OCI-M1 (cell line): ENCODE data around the gene EML5.

Experiments
- DNase-seq: peaks from one replicate; lab custom pipeline; 2025; lab: John Stamatoyannopoulos, UW

The EML5 gene

DNA sequence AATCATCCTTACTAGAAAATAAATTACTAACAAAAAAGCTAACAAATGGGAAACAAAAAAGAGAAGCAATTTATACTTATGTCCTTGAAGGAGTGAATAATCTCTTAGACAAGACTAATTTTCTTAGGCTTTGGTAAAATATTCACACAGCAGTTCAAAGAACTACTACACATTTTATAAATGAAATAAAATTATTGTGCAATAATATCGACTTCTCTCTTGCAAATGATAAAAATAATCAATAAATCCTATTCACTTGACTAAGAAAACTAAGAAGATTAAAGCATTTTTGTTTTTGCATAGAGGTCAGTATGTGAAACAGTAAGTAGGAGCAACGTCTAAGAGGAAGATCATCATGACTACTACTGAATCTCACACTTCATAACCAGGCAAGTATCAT, 82.0 kb downstream of the EML5 start:
- DNase-seq = no peak

DNA sequence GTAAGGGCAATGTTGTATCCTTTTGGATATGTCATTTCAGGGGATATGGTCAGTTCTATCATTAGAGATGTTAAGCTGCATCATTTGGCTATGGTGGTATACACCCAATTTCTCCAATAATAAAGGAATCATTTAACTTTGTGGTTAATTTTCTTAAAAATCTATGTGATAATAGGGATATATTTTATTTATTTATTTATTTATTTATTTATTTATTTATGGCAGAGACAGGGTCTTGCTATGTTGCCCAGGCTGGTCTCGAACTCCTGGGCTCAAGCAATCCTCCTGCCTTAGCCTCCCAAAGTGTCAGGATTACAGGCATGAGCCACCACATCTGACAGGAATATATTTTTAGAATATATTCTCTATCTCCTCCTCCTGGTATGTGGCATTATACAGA, 85.7 kb downstream of the EML5 start:
- no peak for DNase-seq

DNA sequence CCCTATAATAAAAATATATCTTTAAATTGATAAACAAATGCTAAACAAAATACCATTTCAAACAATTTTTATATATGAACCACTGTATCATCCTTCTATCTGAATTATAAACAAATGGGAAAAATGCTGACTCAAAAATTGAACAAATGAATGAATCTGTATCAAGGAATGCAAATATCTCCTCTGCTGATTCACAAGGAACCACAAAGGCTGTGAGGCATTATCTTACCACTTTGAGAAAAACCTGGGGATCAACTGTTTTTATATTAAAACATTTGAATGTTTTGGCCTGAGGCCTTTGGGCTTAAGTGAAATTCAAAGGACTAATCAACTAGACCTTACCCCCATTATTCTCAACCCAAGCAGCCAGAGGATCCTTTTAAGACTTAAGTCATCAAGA, 86.3 kb downstream of the EML5 start:
- no peak for DNase-seq

DNA sequence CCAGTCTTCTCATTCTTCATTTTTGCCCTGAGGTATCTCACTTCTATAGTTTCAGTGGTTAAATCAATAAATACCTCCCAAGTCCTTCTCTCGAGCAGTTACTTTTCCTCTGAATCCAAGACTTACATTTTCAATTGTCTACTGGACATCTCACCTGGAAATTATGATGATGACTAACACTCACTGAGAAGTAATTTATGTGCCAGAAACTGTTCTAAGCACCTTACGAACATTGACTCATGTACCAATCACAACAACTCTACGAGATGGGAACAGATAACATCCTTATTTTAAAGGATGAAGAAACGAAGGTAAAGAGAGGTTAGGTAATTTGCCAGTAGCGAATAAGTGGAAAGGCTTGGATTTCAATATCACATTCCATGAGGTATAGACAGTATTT, 94.1 kb downstream of the EML5 start:
- no peak for DNase-seq

DNA sequence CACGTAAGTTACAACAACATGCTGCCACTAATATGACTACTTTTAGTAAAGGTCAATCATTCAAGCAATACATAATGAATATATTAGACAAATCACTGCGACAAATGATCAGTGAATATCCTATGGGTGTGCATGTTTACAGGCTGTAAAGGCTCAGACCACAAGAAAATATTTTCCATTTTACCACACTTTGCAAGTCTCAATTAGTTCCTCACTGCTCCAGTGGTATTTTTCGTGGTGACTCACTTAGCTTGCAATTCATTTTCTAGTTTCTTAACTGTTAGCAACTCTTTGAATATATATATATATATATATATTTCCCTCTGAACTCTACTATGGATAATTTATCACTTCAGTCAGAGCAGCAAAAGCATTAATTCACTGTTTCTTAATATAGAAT, 96.9 kb downstream of the EML5 start:
- DNase-seq = no peak

DNA sequence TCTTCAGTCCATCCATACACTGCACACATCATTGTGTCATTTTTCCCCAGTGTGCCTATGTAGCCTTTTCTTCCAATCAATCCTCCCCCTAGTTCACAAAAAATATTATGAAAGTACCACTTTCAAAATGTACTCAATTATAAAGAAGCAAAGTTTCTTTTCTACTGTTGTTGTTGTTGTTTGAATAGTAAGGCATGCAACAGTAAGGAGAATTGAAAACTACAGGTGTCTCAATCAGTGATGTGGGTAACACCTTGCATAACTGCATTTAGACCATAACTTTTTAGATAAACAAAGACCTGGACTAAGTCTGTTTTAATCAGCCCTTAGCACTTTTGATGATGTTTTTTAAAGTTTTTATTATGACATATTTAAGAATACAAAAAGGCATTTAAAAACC, 104.4 kb downstream of the EML5 start:
- DNase-seq = no peak

DNA sequence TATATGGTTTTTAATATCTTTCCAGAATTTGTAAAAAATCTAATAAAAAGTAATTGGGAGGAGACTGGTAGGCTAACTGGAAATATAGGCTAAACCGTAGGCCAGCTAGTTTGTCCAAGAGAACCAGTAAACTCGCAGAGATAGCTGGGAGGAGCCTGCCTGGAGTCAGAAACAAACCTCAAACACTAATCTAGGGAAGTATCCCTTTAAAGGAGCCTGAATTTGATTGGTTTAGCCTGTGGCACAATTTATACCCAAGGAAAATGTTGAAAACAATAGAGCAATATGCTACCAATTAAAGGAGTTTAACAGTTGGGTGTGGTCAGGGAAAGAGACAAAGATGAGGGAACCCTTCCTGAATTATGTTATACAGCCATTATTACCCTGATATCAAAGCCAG, 109.6 kb downstream of the EML5 start:
- peak; percentile 28 for DNase-seq

DNA sequence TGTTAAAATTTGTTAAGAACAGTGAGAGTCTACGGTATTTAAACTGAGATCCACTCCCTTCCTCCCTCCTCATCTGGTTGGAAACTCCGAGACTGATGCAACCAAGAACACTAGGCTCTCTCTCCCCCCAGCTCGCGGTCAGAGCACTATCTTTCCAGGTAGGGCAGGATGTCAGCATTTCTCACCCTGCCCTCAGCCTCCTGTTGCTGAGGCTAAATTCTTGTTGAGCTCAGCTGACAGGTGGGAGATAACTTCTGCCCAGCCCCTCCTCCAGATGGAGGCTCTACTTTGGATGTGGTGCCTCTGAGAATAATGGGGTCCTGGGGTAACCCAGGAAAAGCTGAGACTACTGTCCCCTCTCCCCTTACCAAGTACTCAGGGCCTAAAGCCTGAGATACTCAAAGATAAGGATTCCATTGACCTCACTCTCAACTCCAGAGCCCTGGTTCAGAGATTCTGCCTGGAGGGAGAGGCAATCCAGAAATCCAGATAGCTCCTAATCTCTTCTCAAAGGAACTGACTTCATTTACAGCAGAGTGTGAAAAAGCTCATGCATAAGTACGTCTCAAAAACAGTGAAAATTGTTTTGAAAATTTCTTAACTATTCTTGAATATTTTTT, 110.1 kb downstream of the EML5 start:
- peak; percentile 35 for DNase-seq

DNA sequence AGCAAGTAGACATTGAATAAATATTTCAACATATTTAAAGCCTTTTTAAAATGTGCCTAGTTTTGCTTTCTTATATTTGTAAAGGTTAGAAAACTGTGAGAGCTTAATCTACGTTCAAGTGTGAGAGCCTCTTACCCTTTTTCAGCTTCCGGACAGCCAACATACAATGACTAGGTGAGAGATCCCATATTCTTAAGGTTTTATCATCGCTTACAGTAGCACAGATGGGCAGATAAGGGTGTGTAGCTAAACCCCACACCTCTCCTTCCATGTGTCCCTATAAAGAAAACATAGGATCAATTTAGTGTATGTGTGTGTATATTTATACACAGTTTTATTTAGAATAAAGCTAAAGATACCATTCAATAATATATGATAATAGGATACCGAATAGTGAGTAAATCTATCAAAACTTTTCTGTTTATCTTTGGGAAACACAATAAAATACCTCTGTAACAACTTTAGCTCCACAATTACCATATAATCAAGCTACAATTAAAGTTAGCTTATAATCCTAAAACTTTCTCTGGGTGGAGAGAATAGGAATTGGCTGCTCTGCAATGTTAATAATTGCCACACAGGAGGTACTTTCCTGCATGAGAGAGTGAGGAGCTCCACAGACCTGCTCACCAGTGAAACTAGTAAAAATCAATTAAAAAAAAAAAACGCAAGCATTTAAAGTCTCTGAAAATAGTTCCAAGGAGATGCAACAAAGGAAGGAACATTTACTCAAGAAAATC, 110.8 kb downstream of the EML5 start:
- no peak for DNase-seq

DNA sequence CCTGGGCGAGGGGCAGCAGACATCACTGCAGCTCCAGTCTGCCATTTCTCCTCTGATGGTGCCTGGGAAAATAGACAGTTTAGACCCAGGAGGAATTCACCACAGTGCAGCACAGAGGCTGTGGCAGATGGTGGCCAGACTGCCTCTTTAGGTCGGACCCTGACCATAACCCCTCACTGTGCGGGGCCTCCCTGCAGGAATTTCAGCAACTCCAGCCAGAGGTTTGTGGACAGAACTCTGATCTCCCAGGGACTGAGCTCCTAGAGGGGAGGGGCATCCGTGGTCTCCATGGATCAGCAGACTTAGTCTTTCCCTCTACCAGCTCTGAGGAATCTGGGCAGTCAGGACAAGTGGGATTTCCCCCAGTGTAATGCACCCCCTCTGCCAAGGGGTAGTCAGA, 123.4 kb downstream of the EML5 start:
- no peak for DNase-seq

DNA sequence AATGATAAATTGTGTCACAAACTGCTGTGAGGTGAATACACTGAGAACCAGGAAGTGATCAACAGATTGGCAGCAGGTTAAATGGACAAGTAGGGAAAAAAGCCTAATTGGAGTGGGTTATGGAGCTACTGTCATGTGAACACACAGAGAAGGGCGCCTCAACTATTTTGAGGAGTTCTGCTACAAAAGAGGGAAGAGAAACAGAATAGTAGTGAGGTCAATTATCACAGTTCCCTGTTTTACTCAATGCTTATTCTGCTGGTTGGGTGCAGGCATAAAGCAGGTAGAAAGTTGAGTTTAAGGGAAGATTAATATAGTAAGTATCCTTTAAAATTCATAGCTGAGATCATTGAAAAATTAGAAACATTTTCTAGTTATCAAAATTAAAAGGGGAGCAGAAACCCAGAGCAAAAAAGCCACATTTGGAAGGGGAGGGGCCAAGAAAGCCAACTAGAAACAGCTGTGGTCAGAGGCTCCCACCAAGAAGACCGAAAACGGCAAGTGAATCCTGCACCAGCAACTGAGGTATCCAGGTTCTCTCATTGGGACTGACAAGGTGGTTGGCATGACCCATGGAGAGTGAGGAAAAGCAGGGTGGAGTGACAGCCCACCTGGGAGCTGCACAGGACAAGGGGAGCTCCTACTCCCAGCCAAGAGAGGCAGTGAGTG, 124.2 kb downstream of the EML5 start:
- DNase-seq = no peak

DNA sequence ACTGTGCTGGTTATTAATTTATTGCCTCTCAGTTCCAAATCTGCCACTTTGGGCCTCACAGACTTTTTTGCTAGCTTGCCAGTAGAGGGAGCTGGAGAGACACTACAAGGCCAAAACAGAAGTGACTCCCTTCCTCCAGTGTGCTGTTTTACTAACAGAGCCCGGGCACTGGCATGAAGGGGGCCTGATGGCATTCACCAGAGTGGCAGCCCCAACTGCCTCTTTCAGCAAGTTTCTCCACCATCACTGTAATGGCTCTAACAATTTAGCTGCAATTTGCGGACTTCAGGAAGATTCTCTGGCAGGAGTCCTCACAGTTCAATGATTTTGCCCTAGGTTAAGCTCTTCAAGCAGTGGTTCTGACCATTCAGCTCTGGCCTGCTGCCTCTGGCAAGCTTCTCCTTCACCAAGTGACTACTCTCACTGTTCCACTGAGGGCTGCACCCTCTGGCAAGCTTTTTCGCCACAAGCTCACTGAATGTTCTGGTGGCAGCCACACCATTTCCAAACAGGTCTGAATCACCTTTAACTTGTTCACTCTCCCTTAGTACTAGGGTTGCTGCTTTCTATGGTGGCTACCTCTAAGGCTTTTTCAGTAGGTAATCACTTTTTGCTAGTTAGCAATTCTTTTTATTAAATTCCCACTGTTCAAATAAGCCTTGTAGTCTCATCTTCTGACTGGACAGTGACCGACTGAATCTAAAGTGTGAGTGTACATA, 125.0 kb downstream of the EML5 start:
- peak; percentile 61 for DNase-seq

DNA sequence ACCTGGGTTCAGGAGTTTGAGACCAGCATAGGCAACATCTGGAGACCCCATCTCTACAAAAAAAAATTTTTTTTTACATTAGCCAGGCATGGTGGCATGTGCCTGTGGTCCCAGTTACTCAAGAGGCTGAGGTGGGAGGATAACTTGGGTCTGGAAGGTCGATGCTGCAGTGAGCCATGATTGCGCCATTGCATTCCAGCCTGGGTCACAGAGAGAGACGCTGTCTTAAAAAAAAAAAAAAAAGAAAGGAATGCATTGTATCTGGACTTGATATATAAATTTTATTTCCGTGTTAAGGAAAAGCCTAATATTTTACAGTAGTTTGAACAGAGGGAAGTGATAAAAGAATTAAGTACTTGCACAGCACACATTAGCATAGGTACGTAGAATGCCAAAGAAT, 132.7 kb downstream of the EML5 start:
- no peak for DNase-seq

DNA sequence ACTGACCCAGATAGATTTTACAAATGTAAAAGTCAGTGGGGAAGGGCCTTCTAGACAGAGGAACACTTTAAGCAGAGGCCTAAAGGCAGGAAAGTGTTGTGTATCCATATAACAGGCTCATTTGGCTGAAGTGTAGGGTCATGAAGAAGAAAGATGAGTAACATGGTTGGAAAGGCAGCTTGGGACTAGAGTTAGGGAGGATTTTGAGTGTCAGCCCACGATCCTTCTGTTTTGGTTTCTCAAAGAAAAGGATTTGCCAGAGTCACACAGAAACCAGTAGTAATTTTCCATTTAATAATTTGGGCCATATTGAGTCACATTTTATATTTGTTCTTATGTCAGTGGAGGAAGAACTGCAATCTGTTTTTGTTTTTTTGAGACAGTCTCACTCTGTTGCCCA, 153.5 kb downstream of the EML5 start:
- DNase-seq = no peak

DNA sequence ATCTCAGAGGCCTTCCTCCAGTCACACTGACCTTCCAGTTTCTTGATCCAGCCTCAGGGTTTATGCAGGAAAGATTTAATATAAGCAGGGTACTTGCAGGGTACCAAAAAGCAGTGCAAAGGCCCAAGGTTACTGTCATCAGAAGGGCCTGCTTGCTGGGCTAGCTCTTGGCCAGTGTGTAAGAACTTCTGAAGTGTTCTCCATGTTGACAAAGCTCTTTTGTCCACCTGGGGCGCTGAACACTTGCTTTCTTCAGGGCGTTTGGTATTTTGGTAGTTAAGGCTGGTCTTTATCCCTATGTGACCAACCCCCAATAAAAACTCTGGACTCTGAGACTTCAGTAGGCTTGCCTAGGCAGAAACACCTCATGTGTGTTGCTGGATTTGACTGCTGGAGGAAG, 160.2 kb downstream of the EML5 start:
- DNase-seq = no peak

DNA sequence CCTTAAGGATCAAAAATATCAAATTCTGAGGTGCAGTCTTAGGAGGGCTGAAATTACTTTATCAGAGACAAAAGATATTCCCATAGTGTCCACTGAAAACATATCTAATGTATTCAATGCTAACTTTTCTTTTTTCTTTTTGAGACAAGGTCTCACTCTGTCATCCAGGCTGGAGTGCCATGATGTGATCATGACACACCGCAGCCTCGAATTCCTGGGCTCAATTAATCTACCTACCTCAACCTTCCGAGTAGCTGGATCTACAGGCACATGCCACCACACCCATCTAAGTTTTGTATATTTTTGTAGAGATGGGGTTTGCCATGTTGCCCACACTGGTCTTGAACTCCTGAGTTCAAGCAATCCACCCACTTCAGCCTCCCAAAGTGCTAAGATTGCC, 161.7 kb downstream of the EML5 start:
- DNase-seq = no peak

DNA sequence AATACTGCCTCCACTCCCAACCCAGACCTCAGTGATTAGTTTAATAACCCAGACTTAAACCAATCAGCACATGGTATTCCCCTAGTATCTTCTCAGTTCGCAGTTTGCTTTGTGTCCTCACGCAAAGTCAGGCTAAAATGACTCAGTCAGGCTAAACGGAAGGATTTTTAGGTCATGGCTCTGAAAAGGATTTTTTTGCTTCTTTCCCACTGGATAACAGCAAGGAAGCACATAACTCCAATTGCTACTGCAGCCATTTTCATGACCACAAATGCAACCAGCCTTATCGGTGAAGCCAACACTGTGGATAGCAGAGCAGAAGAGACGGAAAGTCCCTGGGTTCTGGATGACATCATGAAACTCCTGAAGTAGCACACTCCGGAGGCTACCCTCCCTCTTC, 162.2 kb downstream of the EML5 start:
- no peak for DNase-seq

DNA sequence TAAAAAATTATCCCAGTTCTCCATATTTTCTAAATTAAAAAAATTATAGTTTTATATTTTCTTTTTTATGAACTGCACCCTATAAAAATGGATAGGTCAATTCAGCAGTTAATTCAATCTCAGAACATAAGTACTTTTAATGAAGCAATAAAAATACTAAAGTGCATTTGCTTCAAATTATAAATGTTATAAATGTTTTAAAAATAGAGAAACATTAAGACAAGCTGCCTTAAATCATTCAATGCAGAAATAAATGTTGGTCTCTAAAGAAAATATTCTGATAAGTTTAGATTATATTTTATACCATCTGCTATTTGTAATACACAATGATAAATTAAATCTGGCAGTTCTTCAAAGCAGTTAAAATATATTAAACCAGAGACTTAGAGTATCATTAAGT, 164.3 kb downstream of the EML5 start:
- DNase-seq = no peak

DNA sequence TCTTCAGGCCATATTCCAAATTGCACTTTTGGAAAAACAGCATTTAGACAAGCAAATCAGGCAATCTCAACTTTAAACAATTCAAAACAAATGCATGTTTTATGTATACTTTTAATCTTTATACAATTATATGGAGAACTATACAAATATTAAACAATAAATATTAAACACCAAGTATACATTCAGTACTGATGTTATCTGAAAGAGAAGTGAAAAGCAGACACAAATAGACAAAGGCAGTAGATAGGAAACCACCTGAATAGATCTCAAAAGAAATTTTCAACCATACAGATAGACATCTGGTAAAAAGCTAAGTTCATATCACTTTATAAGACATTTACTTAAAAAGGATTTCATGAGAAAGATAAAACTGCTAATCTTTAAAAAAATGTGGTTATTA, 164.7 kb downstream of the EML5 start:
- no peak for DNase-seq

DNA sequence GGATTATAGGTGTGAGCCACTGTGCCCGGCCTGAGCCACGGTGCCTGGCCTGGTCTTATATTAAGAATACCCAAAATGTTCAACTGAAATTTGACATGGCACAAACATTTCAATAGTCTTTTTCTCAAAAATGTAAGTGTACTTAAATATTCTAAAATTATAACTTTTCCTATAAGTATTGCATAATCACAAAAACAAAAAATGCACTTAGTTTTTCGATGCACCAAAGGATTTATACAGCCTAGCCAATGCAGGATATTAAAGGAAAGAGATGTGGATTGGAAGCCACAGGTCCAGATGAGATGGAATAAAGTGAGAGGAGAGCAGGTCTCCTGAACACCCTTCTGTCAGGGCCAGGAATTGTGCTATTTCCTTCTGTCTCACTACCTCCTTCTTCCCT, 167.1 kb downstream of the EML5 start:
- DNase-seq = no peak

DNA sequence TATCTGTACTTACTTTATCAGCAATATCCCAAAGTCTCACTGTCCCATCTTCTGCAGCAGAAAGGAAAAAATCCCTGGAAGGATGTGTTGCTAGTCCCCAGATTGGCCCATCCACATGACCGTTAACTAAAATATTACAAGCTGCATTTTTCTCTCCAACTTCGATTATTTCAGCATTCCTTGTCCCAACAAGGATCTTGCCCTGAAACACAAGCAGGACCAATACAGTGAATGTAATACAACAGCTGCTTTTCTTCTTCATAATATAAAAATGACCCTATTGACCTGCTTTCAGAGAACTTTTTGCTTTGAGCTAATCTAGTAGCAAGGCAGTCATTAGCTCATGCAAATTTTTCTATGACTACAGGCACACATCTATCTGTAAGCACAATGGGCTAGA, 171.7 kb downstream of the EML5 start:
- no peak for DNase-seq

DNA sequence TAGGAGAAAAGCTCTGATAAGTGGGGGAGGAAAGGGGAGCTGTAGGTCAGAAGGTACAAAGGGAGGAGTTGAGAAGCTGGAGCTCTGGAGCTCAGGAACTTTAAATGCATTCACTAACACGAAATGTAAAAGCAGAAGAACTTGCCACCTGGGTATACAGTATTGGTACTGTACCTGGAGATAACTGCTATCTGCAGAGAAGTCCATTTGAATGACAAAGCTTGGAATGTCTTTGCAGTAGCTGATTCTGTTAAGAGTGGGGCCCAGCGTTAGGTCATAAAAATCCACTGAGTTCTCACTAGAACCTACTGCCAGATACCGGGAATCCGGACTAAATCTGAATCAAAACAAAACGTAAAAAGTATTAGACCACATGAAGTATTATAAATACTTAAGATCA, 174.3 kb downstream of the EML5 start:
- DNase-seq = no peak

DNA sequence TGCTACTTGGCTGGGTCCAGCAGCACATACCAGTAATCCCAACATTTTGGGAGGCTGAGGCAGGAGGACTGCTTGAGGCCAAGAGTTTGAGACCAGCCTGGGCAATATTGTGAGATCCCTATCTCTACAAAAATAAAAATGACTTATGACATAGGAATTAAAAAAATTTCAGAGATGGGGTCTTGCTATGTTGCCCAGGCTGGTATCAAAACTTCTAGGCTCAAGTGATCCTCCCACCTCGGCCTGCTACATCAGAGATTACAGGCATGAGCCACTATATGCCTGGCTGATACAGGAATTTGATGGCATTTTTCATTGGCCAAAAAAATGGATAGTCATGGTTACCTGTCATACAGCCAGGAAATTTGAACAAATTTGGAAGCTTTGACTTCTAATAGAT, 175.3 kb downstream of the EML5 start:
- DNase-seq = no peak
